Brain pericyte (primary cell): Measurements from ENCODE around the gene PARN.
"Not testable (repeated sequence)": the region's sequence is repeated elsewhere in the genome, so short reads cannot be mapped to it uniquely, and the experiment has no call there.

Experiments
- DNase-seq: peaks from one replicate; pipeline ENCODE4 v3.0.0-alpha.2; 2012; ENCODE audit warnings: low read depth, low spot score

The PARN gene

DNA sequence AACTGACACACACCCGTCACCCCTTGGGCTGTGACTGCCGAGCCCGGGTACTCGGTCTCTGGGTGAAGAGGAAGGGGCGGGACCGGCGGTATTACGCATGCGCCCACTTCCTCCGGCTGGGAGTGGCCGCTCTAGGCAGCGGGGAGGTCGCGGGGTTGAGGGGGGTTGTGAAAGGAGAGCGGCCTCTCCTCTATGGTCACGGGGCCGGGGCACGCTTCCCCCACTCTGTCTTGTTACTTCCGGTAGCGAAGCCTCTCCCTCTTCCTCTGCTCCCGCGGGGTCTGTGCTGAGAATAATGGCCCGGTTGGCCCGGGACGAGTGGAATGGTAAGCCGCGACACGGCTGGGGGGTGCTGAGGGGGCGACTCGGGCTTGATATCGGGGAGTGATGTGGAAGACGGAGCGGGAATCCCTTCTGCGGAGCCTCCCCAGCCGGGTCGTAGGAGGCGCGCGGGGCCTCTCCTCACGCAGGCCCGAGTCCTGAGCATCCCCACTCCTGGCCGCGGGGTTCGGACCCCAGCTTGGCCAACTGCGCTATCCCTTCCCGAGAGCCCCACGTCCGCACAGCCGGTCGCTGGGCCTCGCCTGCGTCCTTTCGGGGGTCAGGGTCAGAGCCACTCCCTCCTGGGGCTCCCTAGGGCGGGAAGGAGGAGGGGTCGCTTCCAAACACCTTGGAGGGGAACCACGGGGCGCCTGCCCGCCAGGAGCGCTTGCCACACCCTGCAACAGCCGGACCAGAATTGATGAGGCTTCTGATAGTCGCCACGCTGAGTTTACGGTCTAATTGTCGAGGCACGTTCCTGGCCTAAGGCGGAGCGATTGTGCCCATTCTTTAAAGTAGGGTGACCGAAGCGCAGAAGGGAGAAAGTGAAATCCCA, 2.9 kb upstream of the PARN start, which contains the start of gene BFAR:
Gene BFAR (plus strand): TSS at position 259 of the 877 bp plus-strand sequence. CDS start 11,396 bp downstream, outside the sequence.
- DNase-seq = peak; percentile 88

DNA sequence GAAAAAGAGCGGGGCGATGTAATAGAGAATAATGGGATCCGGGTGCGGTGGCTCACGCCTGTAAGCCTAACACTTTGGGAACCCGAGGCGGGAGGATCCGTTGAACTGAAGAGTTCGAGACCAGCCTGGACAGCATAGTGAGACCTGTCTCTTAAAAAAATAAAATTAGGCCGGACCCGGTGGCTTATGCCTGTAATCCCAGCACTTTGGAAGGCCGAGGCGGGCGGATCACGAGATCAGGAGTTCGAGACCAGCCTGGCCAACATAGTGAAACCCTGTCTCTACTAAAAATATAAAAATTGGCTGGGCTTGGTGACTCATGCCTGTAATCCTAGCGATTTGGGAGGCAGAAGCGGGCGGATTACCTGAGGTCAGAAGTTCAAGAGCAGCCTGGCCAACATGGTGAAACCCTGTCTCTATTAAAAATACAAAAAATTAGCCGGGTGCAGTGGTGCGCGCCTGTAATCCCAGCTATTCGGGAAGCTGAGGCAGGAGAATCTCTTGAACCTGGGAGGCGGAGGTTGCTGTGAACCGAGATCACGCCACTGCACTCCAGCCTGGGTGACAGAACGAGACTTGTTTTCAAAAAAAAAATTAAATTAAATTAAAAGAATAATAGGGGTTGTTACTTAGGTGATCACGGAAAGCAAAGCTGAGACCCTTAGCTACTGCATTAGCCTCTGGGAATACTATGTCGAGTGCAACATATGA, 715 bp upstream of the PARN start:
- DNase-seq = not testable (repeated sequence)

DNA sequence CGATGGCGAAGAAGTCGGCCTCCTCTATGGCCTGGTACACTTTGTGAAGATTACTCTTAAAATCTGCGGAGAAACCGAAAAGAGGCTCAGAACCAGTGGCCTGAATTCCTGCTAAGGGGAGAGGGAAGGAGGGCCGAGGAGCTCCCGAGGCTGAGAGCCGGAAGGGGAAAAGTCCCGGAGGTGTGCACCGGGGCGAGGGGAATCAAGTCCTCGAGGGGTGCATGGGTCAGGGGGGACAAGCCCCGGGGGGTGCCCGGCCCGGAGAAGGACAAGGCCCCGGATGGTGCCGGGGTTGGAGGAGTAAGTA, 495 bp downstream of the PARN start:
- DNase-seq = no peak

DNA sequence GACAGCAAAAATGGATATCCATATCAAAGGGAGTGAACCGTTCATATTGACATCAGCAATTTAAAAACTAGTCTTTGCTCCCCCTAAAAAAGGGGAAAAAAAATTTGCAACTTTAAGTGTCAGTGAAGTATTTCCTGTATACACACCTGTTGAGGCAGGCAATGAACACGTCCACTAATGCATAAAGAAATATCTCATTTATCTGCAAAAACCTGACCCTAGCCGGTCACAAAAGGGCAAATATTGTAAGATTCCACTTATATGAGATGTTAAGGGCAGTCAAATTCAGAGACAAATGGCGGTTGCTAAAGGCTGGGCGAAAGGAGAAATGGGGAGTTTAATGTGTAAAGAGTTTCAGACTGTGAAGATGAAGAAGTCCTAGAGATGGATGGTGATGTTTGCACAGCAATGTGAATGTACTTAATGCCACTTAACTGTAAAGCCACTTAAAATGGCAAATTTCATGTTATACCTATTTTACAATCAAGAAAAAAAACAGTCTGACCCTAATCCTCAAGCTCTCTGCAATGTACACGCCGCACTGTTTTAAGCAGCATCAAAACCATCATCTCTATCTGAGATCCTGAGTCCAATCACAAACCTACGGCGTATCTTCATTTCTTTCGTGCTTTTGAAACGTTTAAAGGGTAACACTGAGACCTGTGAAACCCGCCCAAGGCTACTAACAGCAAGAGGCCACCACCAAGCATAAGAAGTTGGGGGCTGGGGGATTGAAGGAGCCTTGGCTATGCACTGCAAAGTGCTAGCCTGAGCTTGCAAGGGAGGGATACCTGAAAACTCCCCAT, 1.1 kb downstream of the PARN start:
- no peak for DNase-seq

DNA sequence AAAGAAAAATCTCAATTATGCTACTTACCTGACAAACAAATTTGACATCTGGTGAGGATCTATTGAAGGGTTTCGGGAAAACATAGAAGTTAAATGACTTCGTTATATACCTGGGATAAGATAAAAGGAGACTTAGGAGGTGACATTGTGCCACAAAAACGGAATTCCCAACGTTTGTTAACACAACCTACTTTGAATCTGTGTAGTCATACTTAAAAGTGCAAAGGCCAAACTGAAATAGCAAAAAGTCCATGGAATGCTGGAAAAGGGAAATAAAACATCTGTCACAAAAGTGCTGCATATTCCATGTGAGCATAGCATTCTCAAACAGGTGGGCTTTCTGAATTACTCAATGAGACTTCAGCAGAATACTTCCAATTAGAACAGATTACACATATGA, 3.0 kb downstream of the PARN start:
- DNase-seq = no peak

DNA sequence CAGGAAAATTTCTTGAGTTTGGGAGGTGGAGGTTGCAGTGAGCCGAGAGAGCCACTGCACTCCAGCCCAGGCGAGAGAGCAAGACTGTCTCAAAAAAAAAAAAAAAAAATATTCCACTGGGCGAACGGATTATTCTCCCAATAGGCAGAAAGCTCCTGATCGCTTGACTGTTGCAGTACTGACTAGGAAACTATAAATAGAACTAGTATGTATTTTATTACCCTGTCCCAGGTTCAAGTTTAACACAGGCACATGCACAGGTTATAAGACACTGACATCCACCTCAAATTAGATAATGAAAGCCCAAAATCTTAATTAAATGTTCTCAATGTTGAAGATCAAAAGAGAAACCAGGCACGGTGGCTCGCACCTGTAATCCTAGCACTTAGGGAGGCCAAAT, 11.5 kb downstream of the PARN start:
- DNase-seq = no peak

DNA sequence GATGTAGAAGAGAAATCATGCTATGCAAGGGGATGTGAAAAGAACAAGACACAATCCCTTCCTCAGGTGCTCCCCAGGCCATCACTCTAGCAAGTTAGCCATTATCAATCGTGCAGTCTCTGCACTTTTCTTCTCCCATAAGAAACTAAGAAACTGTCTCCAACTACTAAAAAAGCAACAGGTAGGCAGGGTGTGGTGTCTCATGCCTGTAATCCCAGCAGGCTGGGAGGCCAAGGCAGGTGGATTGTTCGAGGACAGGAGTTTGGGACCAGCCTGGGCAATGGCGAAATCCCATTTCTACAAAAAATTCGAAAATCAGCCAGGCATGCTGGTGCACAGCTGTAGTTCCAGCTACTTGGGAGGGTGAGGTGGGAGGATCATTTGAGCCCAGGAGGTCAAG, 13.8 kb downstream of the PARN start:
- DNase-seq = no peak

DNA sequence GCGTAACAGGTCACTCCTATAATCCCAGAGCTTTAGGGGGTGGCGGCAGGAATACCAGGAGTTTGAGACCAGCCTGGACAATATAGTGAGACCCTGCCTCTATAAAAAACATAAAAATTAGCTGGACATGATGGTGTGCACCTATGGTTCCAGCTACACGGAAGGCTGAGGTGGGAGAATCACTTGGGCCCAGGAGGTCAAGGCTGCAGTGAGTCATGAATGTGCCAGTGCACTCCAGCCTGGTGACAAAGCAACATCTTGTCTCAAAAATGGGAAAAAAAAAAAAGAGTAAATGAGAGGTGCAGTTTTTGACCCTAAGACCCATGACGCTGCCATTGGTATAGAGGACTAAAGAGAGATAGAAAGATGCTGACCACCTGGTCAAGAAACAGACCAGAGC, 16.1 kb downstream of the PARN start:
- DNase-seq = no peak

DNA sequence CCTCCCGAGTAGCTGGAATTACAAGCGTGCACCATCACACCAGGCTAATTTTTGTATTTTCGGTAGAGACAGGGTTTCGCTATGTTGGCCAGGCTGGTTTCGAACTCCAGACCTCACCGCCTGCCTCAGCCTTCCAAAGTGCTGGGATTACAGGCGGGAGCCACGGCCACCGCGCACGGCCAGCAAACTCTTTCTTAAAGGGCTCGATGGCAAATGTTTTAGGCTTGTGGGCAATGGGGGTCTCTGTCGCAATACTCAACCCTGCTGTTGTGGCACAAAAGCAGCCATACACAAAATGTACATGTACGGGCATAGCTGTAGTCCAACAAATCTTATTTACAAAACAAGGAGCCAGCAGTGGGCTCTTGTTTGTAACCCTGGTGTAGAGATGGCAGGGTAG, 18.4 kb downstream of the PARN start:
- no peak for DNase-seq

DNA sequence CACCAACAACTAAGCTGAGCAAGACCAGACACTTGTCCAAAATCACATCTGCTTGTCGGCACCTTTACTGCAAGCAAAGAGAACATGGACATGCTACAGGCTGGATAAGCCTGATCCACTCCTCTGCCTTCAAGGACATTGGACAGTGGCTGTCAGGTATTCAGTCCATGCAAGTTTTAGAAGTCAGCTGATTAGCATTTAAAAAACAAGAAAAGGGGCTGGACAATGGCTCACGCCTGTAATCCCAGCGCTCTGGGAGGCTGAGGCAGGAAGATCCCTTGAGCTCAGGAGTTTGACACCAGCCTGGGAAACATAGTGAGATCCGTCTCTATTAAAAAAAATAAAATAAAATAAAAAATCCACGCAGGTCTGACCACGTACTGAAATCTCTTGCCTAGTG, 20.3 kb downstream of the PARN start:
- no peak for DNase-seq

DNA sequence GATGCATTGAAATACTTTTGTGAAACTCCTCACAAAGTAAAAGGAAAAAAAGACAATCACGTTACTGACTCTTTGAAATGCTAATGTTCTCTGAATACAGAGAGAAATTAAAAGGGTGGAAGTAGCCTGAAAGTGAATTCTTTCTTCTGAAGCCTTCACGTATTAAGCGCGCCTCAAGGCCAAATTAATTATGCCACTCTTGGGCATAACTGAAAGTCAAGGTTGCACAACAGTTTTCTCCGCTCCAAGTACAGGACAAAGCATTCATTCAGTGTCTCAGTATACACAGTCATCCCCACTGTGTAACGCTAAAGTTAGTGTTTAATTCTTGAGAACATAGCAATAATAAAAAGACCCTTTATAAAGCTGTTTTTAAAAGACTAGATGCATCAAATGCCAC, 21.5 kb downstream of the PARN start:
- DNase-seq = no peak

DNA sequence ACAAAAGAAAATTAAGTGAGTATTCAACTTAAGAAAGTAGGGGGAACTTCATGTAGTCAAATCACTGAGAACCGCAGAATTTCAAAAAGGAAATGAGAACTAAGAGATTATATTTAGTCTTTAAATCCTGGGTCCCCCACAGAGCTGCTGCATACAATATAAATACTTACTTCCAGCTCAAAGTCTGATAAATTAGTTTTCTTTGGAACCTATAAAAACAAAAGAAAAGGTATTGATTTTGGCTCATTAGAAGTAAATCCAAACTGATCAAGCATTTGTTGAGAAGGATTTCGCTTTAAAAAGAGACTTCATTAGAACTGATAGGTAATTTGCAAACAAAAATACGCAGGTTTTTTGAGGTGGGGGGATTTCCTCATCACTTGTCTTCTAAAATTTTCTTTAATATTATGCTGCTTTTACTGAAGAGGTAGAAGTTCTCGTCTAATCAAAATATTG, 21.9 kb downstream of the PARN start:
- no peak for DNase-seq

DNA sequence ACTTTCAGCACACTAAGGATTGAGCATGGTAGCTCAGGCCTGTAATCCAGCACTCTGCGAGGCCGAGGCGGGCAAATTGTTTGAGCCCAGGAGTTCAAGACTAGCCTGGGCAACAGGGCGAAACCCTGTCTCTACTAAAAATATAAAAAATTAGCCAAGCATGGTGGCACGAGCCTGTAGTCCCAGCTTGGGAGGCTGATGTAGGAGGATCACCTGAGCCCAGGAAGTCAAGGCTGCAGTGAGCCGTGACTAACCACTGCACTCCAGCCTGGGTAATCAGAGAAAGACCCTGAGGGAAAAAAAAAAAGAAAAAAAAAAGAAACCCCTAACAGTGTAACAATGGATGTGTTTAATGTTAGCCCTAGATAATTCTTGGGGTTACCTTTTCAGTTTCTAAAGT, 24.0 kb downstream of the PARN start:
- DNase-seq = no peak

DNA sequence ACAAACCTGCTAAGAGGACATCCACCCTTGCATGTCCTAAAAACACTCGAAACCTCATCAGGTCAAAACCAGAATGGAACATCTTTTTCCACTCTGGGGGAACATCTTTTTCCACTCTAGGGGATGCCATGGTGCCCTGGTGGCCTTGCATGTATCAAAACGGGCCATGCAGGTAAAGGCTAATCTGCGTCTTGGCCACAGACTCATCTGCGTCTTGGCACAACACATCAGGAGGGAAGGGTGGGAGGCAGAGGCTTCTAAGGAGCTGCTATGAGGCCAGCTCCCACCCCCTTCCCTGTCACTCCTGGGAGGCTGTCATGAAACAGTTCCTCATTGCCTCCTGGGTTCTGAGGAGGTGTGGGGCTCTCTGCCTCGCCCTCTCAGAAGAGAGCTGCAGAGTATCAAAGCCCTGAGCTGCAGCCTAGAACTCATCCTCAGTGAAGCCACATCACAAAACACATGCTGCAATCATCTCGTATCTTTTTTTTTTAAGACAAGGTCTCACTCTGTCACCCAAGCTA, 27.6 kb downstream of the PARN start:
- DNase-seq = no peak

DNA sequence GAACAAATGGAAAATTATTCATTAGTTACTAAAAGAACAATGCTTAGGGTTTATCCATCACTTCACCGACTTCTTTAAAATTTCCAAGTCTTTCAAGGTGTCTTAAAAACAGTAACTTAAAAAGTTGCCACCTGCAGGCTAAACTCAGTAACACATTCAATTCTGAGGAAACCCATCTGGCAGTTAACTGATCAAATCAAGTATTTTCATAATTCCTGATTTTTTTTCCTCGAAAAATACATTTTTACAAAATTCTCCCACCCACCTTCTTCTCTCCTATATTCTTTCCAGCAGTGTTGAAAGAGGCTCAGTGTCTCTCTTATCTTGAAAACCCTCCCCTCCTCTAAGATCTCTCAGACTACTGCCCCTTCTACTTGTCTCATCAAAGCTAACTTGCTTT, 29.9 kb downstream of the PARN start:
- DNase-seq = no peak

DNA sequence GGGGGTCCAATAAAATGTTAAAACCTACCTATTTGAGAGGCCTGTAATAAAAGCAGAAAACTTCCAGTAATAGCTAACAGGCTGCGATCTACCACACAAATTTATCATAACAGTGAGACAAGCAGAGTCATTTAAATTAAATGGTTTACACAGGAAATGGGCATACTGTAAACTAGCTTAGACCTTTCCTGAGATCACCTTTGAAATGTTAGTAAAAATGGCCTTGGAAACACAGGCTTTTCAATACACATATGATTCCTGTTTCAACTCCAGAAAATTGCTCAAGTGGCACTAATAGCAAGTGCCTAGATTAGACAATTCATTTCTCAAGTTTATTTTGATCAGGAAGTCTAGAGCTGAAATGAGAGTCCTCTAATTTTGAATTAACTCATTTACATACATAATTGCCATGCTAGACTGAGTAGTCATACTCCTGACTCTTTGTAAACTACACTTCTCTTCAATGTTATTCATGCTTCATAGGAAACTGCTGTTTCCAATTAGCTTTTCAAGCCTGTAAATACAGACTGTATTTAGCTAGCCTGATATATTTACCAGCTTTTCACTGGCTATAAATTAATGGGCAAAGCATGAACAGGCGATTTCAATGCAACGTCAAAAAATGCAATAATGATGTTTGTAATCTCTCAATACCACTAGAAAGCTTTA, 43.3 kb downstream of the PARN start:
- DNase-seq = no peak

DNA sequence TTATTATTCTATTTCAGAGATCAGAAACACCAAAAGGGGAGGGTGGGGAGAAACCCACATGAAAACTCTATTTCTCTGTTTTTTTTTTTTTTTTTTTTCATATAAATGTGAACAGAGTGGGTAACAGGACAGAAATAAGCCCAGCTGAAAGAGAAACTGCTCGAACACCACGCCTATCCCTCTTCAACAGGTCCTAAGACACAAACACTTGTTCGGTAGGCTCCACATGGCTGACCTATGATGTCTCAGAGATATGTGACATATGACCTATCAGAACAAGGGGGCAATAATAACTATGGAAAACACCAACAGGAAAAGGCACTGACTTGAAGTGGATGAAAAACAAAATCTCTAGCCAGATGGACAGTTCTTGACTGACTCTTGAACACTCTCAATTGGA, 44.8 kb downstream of the PARN start:
- DNase-seq = no peak

DNA sequence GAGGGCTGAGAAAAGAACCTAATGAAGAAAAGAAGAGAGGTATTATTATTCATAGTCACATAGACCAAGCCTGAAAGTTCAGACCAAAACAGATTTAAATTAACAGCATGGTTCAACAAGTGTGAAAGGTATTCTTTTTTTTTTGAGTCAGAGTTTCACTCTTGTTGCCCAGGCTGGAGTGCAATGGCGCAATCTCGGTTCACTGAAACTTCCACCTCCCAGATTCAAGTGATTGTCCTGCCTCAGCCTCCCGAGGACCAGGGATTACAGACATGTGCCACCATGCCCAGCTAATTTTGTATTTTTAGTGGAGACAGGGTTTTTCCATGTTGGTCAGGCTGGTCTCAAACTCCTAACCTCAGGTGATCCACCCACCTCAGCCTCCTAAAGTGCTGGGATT, 49.1 kb downstream of the PARN start:
- DNase-seq = not testable (repeated sequence)

DNA sequence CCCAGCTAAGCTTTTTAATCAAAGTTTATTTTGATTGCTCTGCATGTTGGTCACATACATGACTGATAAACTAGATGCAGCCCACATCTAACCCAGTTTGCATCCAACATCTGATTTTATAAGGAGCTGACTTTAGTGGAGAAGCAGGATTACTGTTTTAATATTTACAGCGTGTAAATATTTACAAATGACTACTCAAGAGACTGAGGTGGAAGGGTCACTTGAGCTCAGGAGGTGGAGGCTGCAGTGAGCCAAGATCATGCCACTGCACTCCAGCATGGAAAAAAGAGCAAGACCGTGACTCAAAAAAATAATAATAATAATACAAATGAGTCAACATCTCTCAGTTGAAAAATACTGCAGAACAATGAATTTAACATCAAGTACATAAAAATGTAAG, 50.8 kb downstream of the PARN start:
- DNase-seq = peak; percentile 18

DNA sequence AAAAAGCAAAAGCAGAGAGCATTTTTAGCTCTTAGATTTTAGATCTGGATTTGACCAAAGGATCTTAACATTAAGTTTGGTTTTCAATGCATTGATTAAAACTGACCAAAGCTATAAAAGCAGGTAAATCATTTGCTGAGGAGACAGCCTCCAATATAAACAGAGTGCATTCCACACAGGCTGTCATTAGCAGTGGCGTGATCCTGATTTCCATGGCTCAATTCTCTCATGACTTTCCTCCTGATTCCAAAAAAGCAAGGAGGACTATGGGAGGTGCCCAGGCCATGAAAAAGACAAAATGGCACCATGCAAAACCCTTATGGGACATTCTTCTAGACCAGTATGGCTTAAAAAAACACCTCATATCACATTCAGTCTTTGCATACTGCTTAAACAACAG, 53.5 kb downstream of the PARN start:
- DNase-seq = no peak

DNA sequence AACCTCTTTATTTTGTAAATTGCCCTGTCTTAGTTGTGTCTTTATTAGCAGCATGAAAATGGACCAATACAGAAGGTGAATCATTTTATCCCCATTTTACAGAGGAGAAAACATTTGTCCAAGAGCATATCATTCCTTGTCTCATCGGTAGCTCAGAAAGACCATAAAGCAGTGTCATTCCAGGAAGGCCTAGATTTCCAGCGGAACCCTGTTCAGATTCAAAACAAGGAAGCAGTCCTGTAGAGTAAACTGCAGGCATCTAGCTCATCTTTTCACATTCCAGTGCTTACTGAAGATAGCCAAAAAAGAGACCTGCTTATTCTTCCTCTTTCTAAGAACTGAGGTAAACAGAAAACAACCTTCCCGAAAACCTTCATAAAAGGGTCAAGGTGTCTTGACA, 54.0 kb downstream of the PARN start:
- DNase-seq = no peak
